HepG2 (cell line): Measurements from ENCODE around the gene CDK11B. TPM values are rescaled to one million over a fixed set of nuclear protein-coding genes. Genes with fewer than 3 reads are reported as not detected.

Experiments used
- ATF7 ChIP-seq, 2 experiments: fragments of 450-650 bp in 1 of 2; sonication (generic) in 1 of 2; formaldehyde crosslinking in 1 of 2; IDR thresholded peaks; 2 replicates each; pipeline versions ENCODE4 v1.4.0 to v1.6.1; 2016 to 2020; ENCODE audit warnings: antibody characterized with exemption in 1 of 2, mild to moderate bottlenecking in 1 of 2, missing genetic modification reagents in 1 of 2
- CEBPB ChIP-seq: IDR thresholded peaks from 2 replicates; pipeline ENCODE4 v1.6.1; 2011; ENCODE audit warnings: low read depth, low read length, improper control_type of control experiment, borderline replicate concordance
- DMTF1 ChIP-seq: sonication (generic); formaldehyde crosslinking; IDR thresholded peaks from 2 replicates; pipeline ENCODE4 v1.4.0; 2020; ENCODE audit warnings: mild to moderate bottlenecking, missing genetic modification reagents
- KDM5A ChIP-seq: fragments of 200-600 bp; sonication (generic); IDR thresholded peaks from 2 replicates; pipeline ENCODE4 v1.7.0; 2018; ENCODE audit warnings: antibody characterized with exemption, mild to moderate bottlenecking, low read length, borderline replicate concordance
- MAX ChIP-seq: IDR thresholded peaks from 2 replicates; pipeline ENCODE4 v1.6.1; 2012; ENCODE audit warnings: inconsistent platforms
- MED1 ChIP-seq: sonication (generic); formaldehyde crosslinking; IDR thresholded peaks from 2 replicates; pipeline ENCODE4 v1.4.0; 2020; ENCODE audit warnings: missing genetic modification reagents
- MTA1 ChIP-seq: sonication (generic); formaldehyde crosslinking; IDR thresholded peaks from 2 replicates; pipeline ENCODE4 v1.4.0; 2020; ENCODE audit warnings: missing genetic modification reagents, mild to moderate bottlenecking, borderline replicate concordance
- MXI1 ChIP-seq: IDR thresholded peaks from 3 replicates; pipeline ENCODE4 v1.6.1; 2012; ENCODE audit warnings: low read depth, low read length, inconsistent platforms, borderline replicate concordance
- NPAS2 ChIP-seq: sonication (generic); formaldehyde crosslinking; IDR thresholded peaks from 2 replicates; pipeline ENCODE4 v1.8.0; 2022; ENCODE audit warnings: mild to moderate bottlenecking, missing genetic modification reagents, borderline replicate concordance
- TARDBP ChIP-seq: sonication (generic); formaldehyde crosslinking; IDR thresholded peaks from 2 replicates; pipeline ENCODE4 v1.8.0; 2022; ENCODE audit warnings: mild to moderate bottlenecking, missing genetic modification reagents
- TEAD2 ChIP-seq: sonication (generic); formaldehyde crosslinking; IDR thresholded peaks from 2 replicates; pipeline ENCODE4 v1.9.0; 2021; ENCODE audit warnings: missing genetic modification reagents
- ZFP82 ChIP-seq: sonication (generic); formaldehyde crosslinking; IDR thresholded peaks from 2 replicates; pipeline ENCODE4 v1.5.1; 2020; ENCODE audit warnings: mild to moderate bottlenecking, missing genetic modification reagents, borderline replicate concordance
- ZNF101 ChIP-seq: sonication (generic); formaldehyde crosslinking; IDR thresholded peaks from 2 replicates; pipeline ENCODE4 v1.4.0; 2020; ENCODE audit warnings: mild to moderate bottlenecking, low read depth, missing genetic modification reagents, borderline replicate concordance
- ZNF256 ChIP-seq: sonication (generic); formaldehyde crosslinking; conservative IDR thresholded peaks from 2 replicates; pipeline ENCODE4 v1.4.0; 2020; ENCODE audit warnings: missing genetic modification reagents
- ZNF280D ChIP-seq: sonication (generic); formaldehyde crosslinking; IDR thresholded peaks from 2 replicates; pipeline ENCODE4 v1.5.1; 2020; ENCODE audit warnings: mild to moderate bottlenecking, missing genetic modification reagents
- ZNF784 ChIP-seq: sonication (generic); formaldehyde crosslinking; IDR thresholded peaks from 2 replicates; pipeline ENCODE4 v1.5.1; 2020; ENCODE audit warnings: missing genetic modification reagents, mild to moderate bottlenecking, borderline replicate concordance
- ZNF800 ChIP-seq: sonication (generic); formaldehyde crosslinking; IDR thresholded peaks from 2 replicates; pipeline ENCODE4 v1.4.0; 2020; ENCODE audit warnings: missing genetic modification reagents
- polyA plus RNA-seq, 8 experiments: library from polyadenylated mRNA; depleted of rRNA in 3 of 8; stranded (reverse) in 7 of 8; unstranded in 1 of 8; fragments of >200 nt; fragmentation: Illumina TruSeq in 4 of 8; extraction: Trizol in 4 of 8; gene quantifications; 2 replicates each; pipeline versions ENCODE4 v1.2.1 to v1.2.3, GENCODE V29; 2011 to 2016; ENCODE audit warnings: low read depth in 4 of 8, missing spikeins in 1 of 8, mixed read lengths in 1 of 8; ENCODE audit not compliant: insufficient read depth in 1 of 8
- total RNA-seq, 5 experiments: library from RNA; depleted of rRNA; stranded (reverse); fragments of >200 nt; fragmentation: Illumina TruSeq; extraction: Trizol; gene quantifications; 2 replicates each; pipeline ENCODE4 v1.2.3, GENCODE V29; 2016; ENCODE audit warnings: low read depth in 1 of 5

The CDK11B gene
- total and polyA plus RNA-seq, 2 of the 13 experiments (the other 11 are each of a cell fraction or from before 2014, with no cell fraction given), result 3.6 to 15.1 TPM

GRCh38 chr1:1678581-1679380 is 20.0 kb upstream of the CDK11B start (continued):
- peak; percentile 96; the same call in 1 of the 2 replicates for TF ChIP-seq MTA1 (CRISPR knock-in tag)
- TF ChIP-seq ATF7 (IDR thresholded peaks at IDR 0.05), result no peak
- TF ChIP-seq ATF7 (CRISPR knock-in tag; IDR thresholded peaks at IDR 0.05), result no peak; the same call in 1 of the 2 replicates
- no peak for TF ChIP-seq ZFP82 (CRISPR knock-in tag)
- TF ChIP-seq DMTF1 (CRISPR knock-in tag), result no peak
- TF ChIP-seq MED1 (CRISPR knock-in tag), result peak; percentile 62
- TF ChIP-seq ZNF101 (CRISPR knock-in tag), result no peak
- TF ChIP-seq KDM5A, result no peak
- TF ChIP-seq MXI1, result peak; percentile 72; the same call in 2 of the 3 replicates
- no peak for TF ChIP-seq NPAS2 (CRISPR knock-in tag)
- no peak for TF ChIP-seq CEBPB
- peak; percentile 73; the same call in 1 of the 2 replicates for TF ChIP-seq ZNF784 (CRISPR knock-in tag)
- no peak for TF ChIP-seq ZNF256 (CRISPR knock-in tag)
- peak; percentile 92 for TF ChIP-seq MAX
- no peak for TF ChIP-seq ZNF800 (CRISPR knock-in tag)
- TF ChIP-seq TARDBP (CRISPR knock-in tag), result peak; percentile 60; the same call in 1 of the 2 replicates
- no peak for TF ChIP-seq TEAD2
- TF ChIP-seq ZNF280D, result peak; percentile 74; the same call in 1 of the 2 replicates
